H9 (cell line): ENCODE results near the gene MMP25. TPM values are rescaled to one million over a fixed set of nuclear protein-coding genes. Genes with fewer than 3 reads are reported as not detected.
A peak's percentile ranks its signal among the peaks of the same experiment; 100 is the strongest.

ENCODE experiments used
- DNase-seq: peaks from one replicate; pipeline ENCODE4 v3.0.0-alpha.2; 2017
- H2AFZ ChIP-seq: one replicate; pipeline ENCODE4 v1.6.1; 2013; ENCODE audit warnings: mild to moderate bottlenecking, low read length, control low read depth, moderate library complexity
- H2AK5ac ChIP-seq: 2 replicates; pipeline ENCODE4 v1.6.1; 2013; ENCODE audit warnings: low read length, control low read depth, mixed read lengths; ENCODE audit not compliant: insufficient read length
- H2BK120ac ChIP-seq: one replicate; pipeline ENCODE4 v1.6.1; 2013; ENCODE audit warnings: low read depth, mild to moderate bottlenecking, low read length, control low read depth, inconsistent platforms; ENCODE audit not compliant: poor library complexity, severe bottlenecking
- H2BK12ac ChIP-seq: 2 replicates; pipeline ENCODE4 v1.6.1; 2013; ENCODE audit warnings: low read length, control low read depth, mixed read lengths, low read depth; ENCODE audit not compliant: insufficient read length
- H2BK15ac ChIP-seq: 2 replicates; pipeline ENCODE4 v1.6.1; 2013; ENCODE audit warnings: low read depth, low read length, control low read depth
- H2BK20ac ChIP-seq: one replicate; pipeline ENCODE4 v1.6.1; 2013; ENCODE audit warnings: low read depth, mild to moderate bottlenecking, low read length, control low read depth, inconsistent platforms; ENCODE audit not compliant: poor library complexity, severe bottlenecking
- H2BK5ac ChIP-seq: 2 replicates; pipeline ENCODE4 v1.6.1; 2013; ENCODE audit warnings: low read length, control low read depth, mixed read lengths; ENCODE audit not compliant: insufficient read length
- H3K14ac ChIP-seq: 2 replicates; pipeline ENCODE4 v1.6.1; 2013; ENCODE audit warnings: low read length, control low read depth; ENCODE audit not compliant: insufficient read depth
- H3K18ac ChIP-seq: 2 replicates; pipeline ENCODE4 v1.6.1; 2013; ENCODE audit warnings: low read depth, mild to moderate bottlenecking, mixed read lengths, low read length, control low read depth; ENCODE audit not compliant: insufficient read length
- H3K23ac ChIP-seq: 2 replicates; pipeline ENCODE4 v1.6.1; 2013; ENCODE audit warnings: low read length, control low read depth, mixed read lengths, low read depth; ENCODE audit not compliant: insufficient read length
- H3K23me2 ChIP-seq: 2 replicates; pipeline ENCODE4 v1.6.1; 2013; ENCODE audit warnings: low read depth, mild to moderate bottlenecking, mixed read lengths, low read length, control low read depth; ENCODE audit not compliant: insufficient read length, poor library complexity, severe bottlenecking
- H3K27ac ChIP-seq: 2 replicates; pipeline ENCODE4 v1.5.1; 2013; ENCODE audit warnings: low read length, control low read depth, mixed read lengths, low read depth; ENCODE audit not compliant: insufficient read length
- H3K27me3 ChIP-seq: 2 replicates; pipeline ENCODE4 v1.6.1; 2013; ENCODE audit warnings: low read length, control low read depth, inconsistent platforms; ENCODE audit not compliant: insufficient read depth
- H3K4ac ChIP-seq: 2 replicates; pipeline ENCODE4 v1.6.1; 2013; ENCODE audit warnings: low read depth, mild to moderate bottlenecking, control low read depth, inconsistent platforms, low read length, moderate library complexity
- H3K4me1 ChIP-seq: 2 replicates; pipeline ENCODE4 v1.6.1; 2013; ENCODE audit warnings: low read length, control low read depth, inconsistent platforms; ENCODE audit not compliant: insufficient read depth
- H3K4me2 ChIP-seq: 2 replicates; pipeline ENCODE4 v1.6.1; 2013; ENCODE audit warnings: low read length, control low read depth, mixed read lengths; ENCODE audit not compliant: insufficient read length, insufficient read depth
- H3K56ac ChIP-seq: 2 replicates; pipeline ENCODE4 v1.6.1; 2013; ENCODE audit warnings: low read depth, mild to moderate bottlenecking, mixed read lengths, low read length, control low read depth; ENCODE audit not compliant: insufficient read length
- H3K79me1 ChIP-seq: 2 replicates; pipeline ENCODE4 v1.6.1; 2013; ENCODE audit warnings: low read depth, mild to moderate bottlenecking, moderate library complexity, low read length, control low read depth, inconsistent platforms; ENCODE audit not compliant: insufficient read depth, poor library complexity, severe bottlenecking
- H3K79me2 ChIP-seq: 2 replicates; pipeline ENCODE4 v1.6.1; 2013; ENCODE audit warnings: low read length, control low read depth, inconsistent platforms; ENCODE audit not compliant: insufficient read depth
- H3K9ac ChIP-seq: 2 replicates; pipeline ENCODE4 v1.6.1; 2013; ENCODE audit warnings: low read length, control low read depth, mixed read lengths; ENCODE audit not compliant: insufficient read length; ENCODE audit errors: extremely low read depth
- H3K9me3 ChIP-seq: one replicate; pipeline ENCODE4 v1.6.1; 2013; ENCODE audit warnings: low read depth, low read length, inconsistent platforms; ENCODE audit not compliant: control insufficient read depth
- H3T11ph ChIP-seq: one replicate; pipeline ENCODE4 v1.6.1; 2013; ENCODE audit warnings: mild to moderate bottlenecking, low read length, control low read depth, inconsistent platforms
- H4K20me1 ChIP-seq: one replicate; pipeline ENCODE4 v1.6.1; 2013; ENCODE audit not compliant: control insufficient read depth, insufficient read length, insufficient read depth
- H4K5ac ChIP-seq: 2 replicates; pipeline ENCODE4 v1.6.1; 2013; ENCODE audit warnings: low read depth, mild to moderate bottlenecking, mixed read lengths, low read length, control low read depth; ENCODE audit not compliant: insufficient read length
- H4K8ac ChIP-seq: replicated peaks from 2 replicates; pipeline ENCODE4 v1.6.1; 2013; ENCODE audit warnings: low read length, control low read depth, mixed read lengths, low read depth; ENCODE audit not compliant: insufficient read length
- H4K91ac ChIP-seq: 2 replicates; pipeline ENCODE4 v1.6.1; 2013; ENCODE audit warnings: low read depth, mild to moderate bottlenecking, moderate library complexity, mixed read lengths, low read length, control low read depth; ENCODE audit not compliant: insufficient read length
- H3K27ac Mint-ChIP-seq, 3 experiments: 2 replicates in 2 of 3; 3 replicates in 1 of 3; pipeline ENCODE4 v1.8.0; 2020 to 2021; ENCODE audit warnings: mixed read lengths in 3 of 3, mild to moderate bottlenecking in 1 of 3, moderate library complexity in 1 of 3
- H3K27me3 Mint-ChIP-seq: 2 replicates; pipeline ENCODE4 v1.8.0; 2021; ENCODE audit warnings: low read depth, mild to moderate bottlenecking, moderate library complexity, mixed read lengths
- H3K36me3 Mint-ChIP-seq, 3 experiments: 2 replicates in 2 of 3; 3 replicates in 1 of 3; pipeline ENCODE4 v1.8.0; 2020 to 2021; ENCODE audit warnings: low read depth in 3 of 3, mixed read lengths in 3 of 3; ENCODE audit not compliant: insufficient read depth in 1 of 3
- H3K4me1 Mint-ChIP-seq, 2 experiments: 2 replicates each; pipeline ENCODE4 v1.8.0; 2020; ENCODE audit warnings: mixed read lengths in 2 of 2
- H3K4me3 Mint-ChIP-seq, 2 experiments: 2 replicates in 1 of 2; 3 replicates in 1 of 2; pipeline ENCODE4 v1.8.0; 2020 to 2021; ENCODE audit warnings: mild to moderate bottlenecking in 2 of 2, mixed read lengths in 2 of 2, moderate library complexity in 1 of 2
- H3K9me3 Mint-ChIP-seq, 2 experiments: 2 replicates in 1 of 2; 3 replicates in 1 of 2; pipeline ENCODE4 v1.8.0; 2020; ENCODE audit warnings: mild to moderate bottlenecking in 2 of 2, mixed read lengths in 2 of 2, moderate library complexity in 1 of 2
- WGBS: extraction: QIAGEN DNeasy Blood & Tissue Kit; methylation state at CpG from one replicate; pipeline ENCODE4 v1.1.7; 2013; ENCODE audit warnings: missing lambda C conversion rate, low lambda C conversion rate, mixed read lengths; ENCODE audit not compliant: insufficient read length; ENCODE audit errors: extremely low coverage; 5-methylcytosine and 5-hydroxymethylcytosine counted together
- total RNA-seq: library from RNA; stranded (reverse); gene quantifications from 2 replicates; pipeline ENCODE4 v1.2.1, GENCODE V29; 2021
- TF ChIP-seq, protein P1 (sequence below): fragments of 200-600 bp; sonication (generic); conservative IDR thresholded peaks from 3 replicates; pipeline ENCODE4 v1.8.0; 2021; ENCODE audit warnings: antibody characterized with exemption, mild to moderate bottlenecking

Gene MMP25
- total RNA-seq, 1 experiment from 2014 or later: 13.5 TPM

DNA sequence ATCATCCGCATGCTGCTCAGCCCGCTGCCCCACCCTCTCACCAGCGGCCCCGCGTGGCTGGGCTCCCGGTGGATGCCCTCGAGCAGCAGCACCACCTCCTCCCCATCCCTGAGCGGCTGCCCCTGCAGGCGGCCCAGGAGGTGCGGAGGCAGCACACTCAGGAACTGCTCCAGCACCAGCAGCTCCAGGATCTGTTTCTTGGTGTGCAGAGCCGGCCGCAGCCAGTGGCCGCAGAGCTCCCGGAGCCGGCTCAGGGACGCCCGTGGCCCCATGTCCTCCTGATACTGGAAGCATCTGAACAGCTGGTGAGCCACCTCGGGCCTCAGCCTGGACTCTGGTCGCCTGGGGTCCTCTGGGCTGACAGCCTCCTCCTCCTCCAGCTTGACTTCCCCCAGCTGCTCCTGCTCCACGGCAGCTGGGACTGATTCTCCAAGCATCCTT is 46.2 kb downstream of the MMP25 start:
- TF ChIP-seq, protein P1, sequence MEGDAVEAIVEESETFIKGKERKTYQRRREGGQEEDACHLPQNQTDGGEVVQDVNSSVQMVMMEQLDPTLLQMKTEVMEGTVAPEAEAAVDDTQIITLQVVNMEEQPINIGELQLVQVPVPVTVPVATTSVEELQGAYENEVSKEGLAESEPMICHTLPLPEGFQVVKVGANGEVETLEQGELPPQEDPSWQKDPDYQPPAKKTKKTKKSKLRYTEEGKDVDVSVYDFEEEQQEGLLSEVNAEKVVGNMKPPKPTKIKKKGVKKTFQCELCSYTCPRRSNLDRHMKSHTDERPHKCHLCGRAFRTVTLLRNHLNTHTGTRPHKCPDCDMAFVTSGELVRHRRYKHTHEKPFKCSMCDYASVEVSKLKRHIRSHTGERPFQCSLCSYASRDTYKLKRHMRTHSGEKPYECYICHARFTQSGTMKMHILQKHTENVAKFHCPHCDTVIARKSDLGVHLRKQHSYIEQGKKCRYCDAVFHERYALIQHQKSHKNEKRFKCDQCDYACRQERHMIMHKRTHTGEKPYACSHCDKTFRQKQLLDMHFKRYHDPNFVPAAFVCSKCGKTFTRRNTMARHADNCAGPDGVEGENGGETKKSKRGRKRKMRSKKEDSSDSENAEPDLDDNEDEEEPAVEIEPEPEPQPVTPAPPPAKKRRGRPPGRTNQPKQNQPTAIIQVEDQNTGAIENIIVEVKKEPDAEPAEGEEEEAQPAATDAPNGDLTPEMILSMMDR: no peak
- Mint-ChIP-seq H3K9me3 (no peaks in the 10 kb centered on the region), H3K27ac (peak overlapping the region in 2 of 3 experiments; percentile 52 to 67; a peak in 3 of 7 replicates), H3K27me3 (no peaks in the 10 kb centered on the region; the same call in 1 of the 2 replicates), H3K36me3 (peaks cover 57 to 80% (median 60%) of the 10 kb centered on the region in 3 experiments), H3K4me3 (no peak overlapping the region), H3K4me1 (peaks cover 29 to 34% of the 10 kb centered on the region in 2 experiments)
- H2BK15ac ChIP-seq: no peak overlapping the region
- peaks cover 4% of the 10 kb centered on the region for H3K23me2 ChIP-seq
- H2AK5ac ChIP-seq: no peak overlapping the region
- no peak overlapping the region for H4K8ac ChIP-seq
- H3K27ac ChIP-seq: no peak overlapping the region
- H4K5ac ChIP-seq: no peak overlapping the region
- H3T11ph ChIP-seq: no peak overlapping the region
- H2BK5ac ChIP-seq: no peak overlapping the region
- H3K79me2 ChIP-seq: peaks cover 14% of the 10 kb centered on the region; the same call in 1 of the 2 replicates
- no peak overlapping the region for H3K4me2 ChIP-seq
- no peak overlapping the region for H2BK120ac ChIP-seq
- H3K18ac ChIP-seq: no peak overlapping the region
- no peaks in the 10 kb centered on the region for H3K9me3 ChIP-seq
- H3K4me1 ChIP-seq: peaks cover 3% of the 10 kb centered on the region; the same call in 1 of the 2 replicates
- H2AFZ ChIP-seq: no peak overlapping the region
- no peak overlapping the region for H2BK12ac ChIP-seq
- H4K20me1 ChIP-seq: no peaks in the 10 kb centered on the region
- no peak overlapping the region for H3K14ac ChIP-seq
- WGBS: no CpG with 5 or more reads among the region's 20 CpGs
- H3K4ac ChIP-seq: no peak overlapping the region
- H3K79me1 ChIP-seq: peaks cover 6% of the 10 kb centered on the region
- no peak overlapping the region for H3K9ac ChIP-seq
- no peak for DNase-seq
- H4K91ac ChIP-seq: no peak overlapping the region
- no peak overlapping the region for H3K23ac ChIP-seq
- H3K27me3 ChIP-seq: no peaks in the 10 kb centered on the region
- H3K56ac ChIP-seq: no peak overlapping the region
- no peak overlapping the region for H2BK20ac ChIP-seq
